K562 (cell line): ENCODE results near the gene CCDC92. TPM values are rescaled to one million over a fixed set of nuclear protein-coding genes. Genes with fewer than 3 reads are reported as not detected.
A peak's percentile ranks its signal among the peaks of the same experiment; 100 is the strongest.

ENCODE experiments used
- CBFA2T3 ChIP-seq: fragments of 450-650 bp; IDR thresholded peaks from 2 replicates; pipeline ENCODE4 v1.6.1; 2017
- GABPB2 ChIP-seq: fragments of 250-450 bp; sonication (Bioruptor Pico); conservative IDR thresholded peaks from 2 replicates; pipeline ENCODE4 v1.5.1; 2021; ENCODE audit warnings: mild to moderate bottlenecking
- TAL1 ChIP-seq: fragments of 450-650 bp; IDR thresholded peaks from 2 replicates; pipeline ENCODE4 v1.6.1; 2016; ENCODE audit warnings: mild to moderate bottlenecking
- polyA plus RNA-seq, 8 experiments: library from polyadenylated mRNA; depleted of rRNA in 4 of 8; stranded (reverse) in 5 of 8; unstranded in 3 of 8; fragments of >200 nt; fragmentation: Nextera tagmentation in 2 of 8; fragmentation: Illumina TruSeq in 1 of 8; extraction: Ambion mirVana in 2 of 8; extraction: Trizol in 1 of 8; gene quantifications; 2 replicates each; pipeline versions ENCODE4 v1.2.1 to v1.2.3, GENCODE V29; 2011 to 2014; ENCODE audit warnings: inconsistent platforms in 1 of 8, missing spikeins in 1 of 8
- total RNA-seq, 7 experiments: library from RNA; depleted of rRNA in 6 of 7; stranded (reverse); fragments of >200 nt in 6 of 7; fragmentation: Illumina TruSeq in 2 of 7; extraction: Trizol in 2 of 7; gene quantifications; 2 replicates each; pipeline versions ENCODE4 v1.2.1 to v1.2.3, GENCODE V29; 2011 to 2021; ENCODE audit warnings: low replicate concordance in 1 of 7
- TF ChIP-seq, protein P1 (sequence below): fragments of 250-450 bp; sonication (Bioruptor Pico); IDR thresholded peaks from 2 replicates; pipeline ENCODE4 v1.8.0; 2021; ENCODE audit warnings: mild to moderate bottlenecking, moderate library complexity
- TF ChIP-seq, protein P2 (sequence below): fragments of 450-650 bp; IDR thresholded peaks from one replicate; pipeline ENCODE4 v1.6.1; 2018; ENCODE audit warnings: mild to moderate bottlenecking, moderate library complexity; ENCODE audit not compliant: partially characterized antibody
- TF ChIP-seq, protein P3 (sequence below): sonication (generic); formaldehyde crosslinking; IDR thresholded peaks from 2 replicates; pipeline ENCODE4 v1.8.1; 2022; ENCODE audit warnings: missing genetic modification reagents

CCDC92 gene
- total and polyA plus RNA-seq, 9 of the 15 experiments (the other 6 are each of a cell fraction or from before 2014, with no cell fraction given) = 0.27 to 5.9 (median 2.1) TPM

GRCh38 chr12:124006846-124007713 lies 34.4 kb upstream of the CCDC92 start (continued):
- TF ChIP-seq, protein P1, sequence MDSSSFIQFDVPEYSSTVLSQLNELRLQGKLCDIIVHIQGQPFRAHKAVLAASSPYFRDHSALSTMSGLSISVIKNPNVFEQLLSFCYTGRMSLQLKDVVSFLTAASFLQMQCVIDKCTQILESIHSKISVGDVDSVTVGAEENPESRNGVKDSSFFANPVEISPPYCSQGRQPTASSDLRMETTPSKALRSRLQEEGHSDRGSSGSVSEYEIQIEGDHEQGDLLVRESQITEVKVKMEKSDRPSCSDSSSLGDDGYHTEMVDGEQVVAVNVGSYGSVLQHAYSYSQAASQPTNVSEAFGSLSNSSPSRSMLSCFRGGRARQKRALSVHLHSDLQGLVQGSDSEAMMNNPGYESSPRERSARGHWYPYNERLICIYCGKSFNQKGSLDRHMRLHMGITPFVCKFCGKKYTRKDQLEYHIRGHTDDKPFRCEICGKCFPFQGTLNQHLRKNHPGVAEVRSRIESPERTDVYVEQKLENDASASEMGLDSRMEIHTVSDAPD (CRISPR knock-in tag) = no peak
- TF ChIP-seq, protein P2, sequence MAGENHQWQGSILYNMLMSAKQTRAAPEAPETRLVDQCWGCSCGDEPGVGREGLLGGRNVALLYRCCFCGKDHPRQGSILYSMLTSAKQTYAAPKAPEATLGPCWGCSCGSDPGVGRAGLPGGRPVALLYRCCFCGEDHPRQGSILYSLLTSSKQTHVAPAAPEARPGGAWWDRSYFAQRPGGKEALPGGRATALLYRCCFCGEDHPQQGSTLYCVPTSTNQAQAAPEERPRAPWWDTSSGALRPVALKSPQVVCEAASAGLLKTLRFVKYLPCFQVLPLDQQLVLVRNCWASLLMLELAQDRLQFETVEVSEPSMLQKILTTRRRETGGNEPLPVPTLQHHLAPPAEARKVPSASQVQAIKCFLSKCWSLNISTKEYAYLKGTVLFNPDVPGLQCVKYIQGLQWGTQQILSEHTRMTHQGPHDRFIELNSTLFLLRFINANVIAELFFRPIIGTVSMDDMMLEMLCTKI = no peak
- no peak for TF ChIP-seq GABPB2 (CRISPR knock-in tag)
- no peak; the same call in 1 of the 2 replicates for TF ChIP-seq TAL1
- peak; percentile 69 for TF ChIP-seq CBFA2T3
- TF ChIP-seq, protein P3, sequence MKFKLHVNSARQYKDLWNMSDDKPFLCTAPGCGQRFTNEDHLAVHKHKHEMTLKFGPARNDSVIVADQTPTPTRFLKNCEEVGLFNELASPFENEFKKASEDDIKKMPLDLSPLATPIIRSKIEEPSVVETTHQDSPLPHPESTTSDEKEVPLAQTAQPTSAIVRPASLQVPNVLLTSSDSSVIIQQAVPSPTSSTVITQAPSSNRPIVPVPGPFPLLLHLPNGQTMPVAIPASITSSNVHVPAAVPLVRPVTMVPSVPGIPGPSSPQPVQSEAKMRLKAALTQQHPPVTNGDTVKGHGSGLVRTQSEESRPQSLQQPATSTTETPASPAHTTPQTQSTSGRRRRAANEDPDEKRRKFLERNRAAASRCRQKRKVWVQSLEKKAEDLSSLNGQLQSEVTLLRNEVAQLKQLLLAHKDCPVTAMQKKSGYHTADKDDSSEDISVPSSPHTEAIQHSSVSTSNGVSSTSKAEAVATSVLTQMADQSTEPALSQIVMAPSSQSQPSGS (CRISPR knock-in tag) = no peak
